ENCODE results near the gene TM9SF1. TPM values are rescaled to one million over a fixed set of nuclear protein-coding genes. Genes with fewer than 3 reads are reported as not detected.
A peak's percentile ranks its signal among the peaks of the same experiment; 100 is the strongest.

Gene TM9SF1
- total and polyA plus RNA-seq, 5 experiments from 2014 or later, result 19.4 to 29.8 (median 23.1) TPM

DNA sequence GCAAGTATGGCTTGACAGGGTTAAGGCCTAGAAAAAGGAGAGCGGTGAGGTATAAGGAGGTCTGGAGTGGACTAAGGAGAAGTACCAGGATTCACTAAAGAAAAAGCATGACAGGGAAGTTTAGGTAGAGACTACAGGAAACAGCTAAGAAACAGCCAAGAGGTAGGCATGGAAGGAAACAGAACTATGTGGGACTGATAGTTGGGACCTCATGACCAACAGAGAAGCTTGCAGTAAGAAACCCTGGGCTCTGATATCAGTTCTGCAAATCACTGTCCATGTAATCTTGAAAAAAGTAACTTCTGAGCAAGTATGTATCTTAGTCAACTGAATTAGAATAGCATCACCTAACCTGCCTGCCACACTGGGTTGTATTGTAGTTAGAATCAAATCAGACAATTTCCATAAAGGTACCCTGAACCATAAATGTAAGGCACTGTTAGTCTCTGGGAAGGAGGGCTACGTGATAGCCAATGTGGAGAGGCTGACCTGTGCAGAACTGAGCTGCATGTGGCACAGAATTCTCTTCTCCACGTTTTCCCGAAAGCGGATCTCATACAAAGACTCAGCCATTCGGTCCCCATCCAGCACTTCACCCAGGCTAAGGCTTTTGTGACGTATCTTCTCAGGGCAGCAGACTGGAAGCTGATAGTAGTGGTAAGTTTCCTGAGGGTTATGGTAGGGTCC lies 912 bp downstream of the TM9SF1 start:
- no peaks in the 10 kb centered on the region for H3K27me3 Mint-ChIP-seq
- H3K27ac Mint-ChIP-seq, result peak overlapping the region; percentile 93 to 99 (median 98)
- H3K4me1 Mint-ChIP-seq, result peaks cover 24 to 70% (median 63%) of the 10 kb centered on the region in 4 donors
- no peaks in the 10 kb centered on the region for H3K9me3 Mint-ChIP-seq
- H3K4me3 Mint-ChIP-seq, result peak overlapping the region; percentile 84 to 98 (median 93)
- ATAC-seq (no peak), DNase-seq (no peak)
- peaks cover 0 to 28% (median 7%) of the 10 kb centered on the region in 3 donors for H3K36me3 Mint-ChIP-seq
- POLR2A ChIA-PET, result interaction anchor here (0.7 to 3.5 kb wide), 15 partner anchors 19 to 236 kb away, joined by 3 to 124 read pairs (median 10); partner anchors contain the start of genes CBLN3, CHMP4A, CIDEB and DCAF11

DNA sequence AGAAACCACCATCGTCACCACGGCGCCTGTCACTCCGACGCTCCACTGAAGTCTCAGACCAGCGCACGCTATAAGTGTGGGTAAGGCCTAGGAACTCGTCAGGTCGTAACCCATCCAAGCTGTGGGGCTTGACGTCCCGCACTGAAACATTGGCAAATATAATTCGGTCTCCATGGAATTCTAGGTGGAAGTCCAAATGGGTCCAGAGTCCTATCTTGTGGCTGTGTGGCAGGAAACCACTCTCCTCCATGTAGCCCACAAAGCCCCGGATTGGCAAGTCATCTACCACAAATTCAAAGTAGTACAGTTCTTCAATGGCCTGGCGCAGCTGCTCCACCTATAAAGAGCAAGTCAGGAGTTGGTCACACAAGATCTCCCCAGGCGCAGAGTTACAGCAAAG lies 2.3 kb downstream of the TM9SF1 start:
- H3K4me1 Mint-ChIP-seq, result peaks cover 19 to 71% (median 63%) of the 10 kb centered on the region in 4 donors
- no peak for DNase-seq
- peak overlapping the region in 8 of 10 donors; percentile 29 to 92 (median 64) for H3K27ac Mint-ChIP-seq
- ATAC-seq, result no peak
- H3K27me3 Mint-ChIP-seq, result peaks cover 0 to 2% (median 0%) of the 10 kb centered on the region in 5 donors
- peaks cover 0 to 20% (median 7%) of the 10 kb centered on the region in 3 donors for H3K36me3 Mint-ChIP-seq
- peak overlapping the region in 6 of 10 donors; percentile 23 to 60 (median 40) for H3K4me3 Mint-ChIP-seq
- POLR2A ChIA-PET, result interaction anchor here (3.5 kb wide), 1 partner anchor 52 kb away, joined by 10 read pairs; the partner anchor contains the start of gene EMC9
- no peaks in the 10 kb centered on the region for H3K9me3 Mint-ChIP-seq

DNA sequence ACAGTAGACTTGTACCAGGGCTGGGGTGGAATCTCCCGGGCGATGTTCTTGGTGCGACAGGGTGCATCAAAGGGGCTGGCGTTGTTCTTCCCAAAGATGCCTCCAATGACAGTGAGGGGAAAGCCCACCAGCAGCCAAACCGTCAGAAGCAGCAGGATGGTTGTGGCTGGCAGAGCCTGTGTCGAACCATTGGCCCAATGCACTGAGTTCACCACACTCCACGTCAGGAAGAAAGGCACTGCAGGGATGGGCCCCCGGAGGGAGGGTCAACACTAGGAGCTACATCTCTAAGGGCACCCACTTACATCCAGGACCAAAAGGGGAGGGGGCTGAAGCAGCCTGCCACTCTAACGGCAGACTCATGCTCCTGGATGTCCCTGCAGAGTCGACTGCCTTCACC lies 4.8 kb downstream of the TM9SF1 start:
- POLR2A ChIA-PET, result interaction anchor here (0.7 to 4.8 kb wide), 6 partner anchors 24 to 75 kb away, joined by 6 to 36 read pairs (median 12); partner anchors contain the start of genes CHMP4A, DCAF11, IRF9 and MDP1
- peaks cover 0 to 27% (median 10%) of the 10 kb centered on the region in 3 donors for H3K36me3 Mint-ChIP-seq
- H3K27me3 Mint-ChIP-seq, result peaks cover 0 to 2% (median 0%) of the 10 kb centered on the region in 5 donors
- H3K27ac Mint-ChIP-seq, result peak overlapping the region in 7 of 10 donors; percentile 46 to 90 (median 77)
- DNase-seq (no peak), ATAC-seq (no peak)
- H3K4me1 Mint-ChIP-seq, result peaks cover 21 to 74% (median 59%) of the 10 kb centered on the region in 4 donors
- no peak overlapping the region for H3K4me3 Mint-ChIP-seq
- H3K9me3 Mint-ChIP-seq, result no peaks in the 10 kb centered on the region

DNA sequence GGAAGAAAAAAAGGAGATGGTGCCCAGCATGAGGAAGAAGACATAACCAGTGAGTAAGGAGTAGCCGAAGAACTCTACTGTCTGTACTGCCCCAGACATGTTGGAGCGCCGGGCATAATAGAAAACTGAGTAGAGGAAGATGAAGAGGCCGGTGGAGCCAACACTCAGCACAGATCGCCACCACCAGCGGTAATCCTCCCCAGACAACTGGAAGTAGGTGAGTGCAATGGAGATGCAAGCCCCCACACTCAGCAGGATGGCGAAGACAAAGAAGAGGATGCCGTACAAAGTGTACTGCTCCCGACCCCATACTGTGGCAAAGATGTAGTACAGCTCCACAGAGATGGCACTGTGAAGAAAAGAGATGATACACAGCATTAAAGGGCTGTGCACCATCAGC lies 5.8 kb downstream of the TM9SF1 start:
- peaks cover 0 to 2% (median 0%) of the 10 kb centered on the region in 5 donors for H3K27me3 Mint-ChIP-seq
- H3K27ac Mint-ChIP-seq, result peak overlapping the region; percentile 83 to 97 (median 94)
- DNase-seq, result no peak
- H3K4me1 Mint-ChIP-seq, result peaks cover 17 to 67% (median 51%) of the 10 kb centered on the region in 4 donors
- H3K36me3 Mint-ChIP-seq, result peaks cover 0 to 30% (median 10%) of the 10 kb centered on the region in 3 donors
- POLR2A ChIA-PET, result interaction anchor here (0.9 to 4.8 kb wide), 15 partner anchors 9 to 109 kb away, joined by 3 to 36 read pairs (median 7); partner anchors contain the start of genes CHMP4A, DCAF11, EMC9 and IRF9
- no peak for ATAC-seq
- no peaks in the 10 kb centered on the region for H3K9me3 Mint-ChIP-seq
- peak overlapping the region in 1 of 10 donors; percentile 38 for H3K4me3 Mint-ChIP-seq

DNA sequence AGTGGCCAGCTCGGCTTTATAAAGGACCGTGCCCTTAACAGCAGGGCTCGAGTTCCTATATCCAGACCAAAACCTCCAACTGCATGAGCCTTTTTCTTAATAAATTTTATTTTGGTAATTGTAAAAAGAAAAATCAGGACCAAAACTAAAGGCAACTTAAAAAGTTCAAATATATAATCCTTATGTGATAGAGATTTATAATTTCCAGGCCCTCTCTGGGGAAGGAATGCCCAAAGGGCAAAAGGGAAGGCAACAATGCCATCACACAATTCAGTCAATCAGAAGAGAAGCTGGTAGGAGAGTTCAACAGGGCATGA lies 6.2 kb downstream of the TM9SF1 start:
- Mint-ChIP-seq H3K27ac (peak overlapping the region; percentile 83 to 97 (median 94)), H3K4me3 (peak overlapping the region; percentile 80 to 95 (median 90)), H3K9me3 (no peaks in the 10 kb centered on the region), H3K4me1 (peaks cover 16 to 63% (median 47%) of the 10 kb centered on the region in 4 donors), H3K36me3 (peaks cover 0 to 31% (median 10%) of the 10 kb centered on the region in 3 donors), H3K27me3 (peaks cover 0 to 2% (median 0%) of the 10 kb centered on the region in 5 donors)
- POLR2A ChIA-PET, result interaction anchor here (0.6 to 4.8 kb wide), 22 partner anchors 9 to 1170 kb away, joined by 3 to 36 read pairs (median 5); partner anchors contain the start of genes CARMIL3, CBLN3, CHMP4A and DCAF11
- no peak for DNase-seq
- ATAC-seq, result no peak

DNA sequence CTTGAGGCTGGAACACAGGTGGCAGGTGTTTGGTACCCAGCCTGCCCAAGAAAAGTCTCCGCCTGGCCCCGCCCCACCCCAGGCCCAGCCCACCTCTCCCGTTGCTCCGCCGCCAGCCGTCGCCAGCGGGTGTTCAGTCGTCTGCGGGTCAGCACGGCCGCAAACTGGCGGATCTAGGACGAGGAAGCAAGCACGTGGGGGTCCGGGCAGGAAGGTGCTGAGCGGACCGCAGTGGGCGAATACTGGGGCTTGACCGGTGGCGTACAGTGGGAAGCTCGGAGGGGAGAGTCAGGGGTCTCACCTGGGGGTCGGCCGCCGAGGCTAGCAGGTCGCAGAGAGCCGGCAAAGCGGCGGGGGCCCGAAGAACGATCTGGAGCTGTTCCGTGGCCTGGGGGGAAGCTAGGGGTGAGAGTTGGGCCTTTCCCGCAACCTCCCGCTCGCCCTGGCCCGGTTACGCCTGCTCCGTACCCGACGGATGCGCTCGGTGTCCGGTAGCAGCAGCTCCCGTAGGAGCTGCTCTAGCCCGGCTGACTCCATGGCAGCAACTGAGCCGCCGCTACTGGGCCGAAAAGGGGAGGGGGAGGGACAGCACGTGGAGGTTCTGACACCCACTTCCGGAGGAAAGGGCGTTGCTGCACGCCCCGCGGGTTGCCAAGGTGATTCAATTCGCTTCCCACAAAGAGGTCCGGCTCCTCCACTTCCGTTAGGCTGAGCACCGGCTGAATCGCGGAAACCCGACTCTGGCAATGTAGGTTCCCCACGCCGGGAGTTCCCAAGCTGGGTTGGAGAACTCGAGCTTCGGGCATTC lies 6.8 kb downstream of the TM9SF1 start, which contains the start of gene IPO4:
Gene IPO4 (minus strand): TSS at position 566 of the 808 bp plus-strand sequence. CDS start 29 bp downstream, at position 537.
- Mint-ChIP-seq H3K9me3 (no peaks in the 10 kb centered on the region), H3K27ac (peak within 1 kb of the TSS; percentile 83 to 97 (median 94)), H3K36me3 (peaks cover 0 to 37% (median 10%) of the 10 kb centered on the region in 3 donors), H3K27me3 (peaks cover 0 to 2% (median 0%) of the 10 kb centered on the region in 5 donors), H3K4me3 (peak within 1 kb of the TSS; percentile 80 to 95 (median 90)), H3K4me1 (peaks cover 14 to 61% (median 44%) of the 10 kb centered on the region in 4 donors)
- peak; percentile 85 to 98 (median 94) for DNase-seq
- ATAC-seq, result peak; percentile 90 to 97
- POLR2A ChIA-PET, result interaction anchor here (0.5 to 4.8 kb wide), 24 partner anchors 8 to 1169 kb away, joined by 3 to 36 read pairs (median 4); partner anchors contain the start of genes CARMIL3, CBLN3, CHMP4A and DCAF11

DNA sequence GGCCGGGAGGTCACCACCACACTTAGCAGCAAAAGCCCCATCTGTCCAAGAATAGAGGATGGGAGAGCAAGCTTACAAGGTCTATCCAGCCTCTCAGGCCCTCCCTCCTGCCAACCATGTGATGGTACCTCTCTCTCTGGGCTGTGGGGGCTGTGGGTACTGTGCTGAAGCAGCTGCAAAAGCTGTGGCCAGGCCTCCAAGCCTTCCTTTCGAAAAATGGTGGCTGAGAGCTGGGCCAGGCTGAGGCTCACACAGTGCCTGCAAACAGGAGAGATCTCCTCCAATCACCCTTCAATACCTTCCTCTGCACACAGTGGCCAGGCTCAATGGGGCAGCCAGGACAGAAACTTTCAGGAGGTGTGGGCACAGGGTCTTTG lies 7.7 kb downstream of the TM9SF1 start:
- POLR2A ChIA-PET, result interaction anchor here (1.1 to 4.8 kb wide), 8 partner anchors 8 to 113 kb away, joined by 3 to 27 read pairs (median 10); partner anchors contain the start of genes CHMP4A, DHRS1, IRF9 and NOP9
- H3K27ac Mint-ChIP-seq, result peak overlapping the region in 9 of 10 donors; percentile 83 to 97 (median 94)
- peaks cover 0 to 38% (median 7%) of the 10 kb centered on the region in 3 donors for H3K36me3 Mint-ChIP-seq
- ATAC-seq (no peak), DNase-seq (no peak)
- no peaks in the 10 kb centered on the region for H3K9me3 Mint-ChIP-seq
- peaks cover 14 to 52% (median 38%) of the 10 kb centered on the region in 4 donors for H3K4me1 Mint-ChIP-seq
- peaks cover 0 to 2% (median 0%) of the 10 kb centered on the region in 5 donors for H3K27me3 Mint-ChIP-seq
- peak overlapping the region; percentile 80 to 95 (median 90) for H3K4me3 Mint-ChIP-seq

DNA sequence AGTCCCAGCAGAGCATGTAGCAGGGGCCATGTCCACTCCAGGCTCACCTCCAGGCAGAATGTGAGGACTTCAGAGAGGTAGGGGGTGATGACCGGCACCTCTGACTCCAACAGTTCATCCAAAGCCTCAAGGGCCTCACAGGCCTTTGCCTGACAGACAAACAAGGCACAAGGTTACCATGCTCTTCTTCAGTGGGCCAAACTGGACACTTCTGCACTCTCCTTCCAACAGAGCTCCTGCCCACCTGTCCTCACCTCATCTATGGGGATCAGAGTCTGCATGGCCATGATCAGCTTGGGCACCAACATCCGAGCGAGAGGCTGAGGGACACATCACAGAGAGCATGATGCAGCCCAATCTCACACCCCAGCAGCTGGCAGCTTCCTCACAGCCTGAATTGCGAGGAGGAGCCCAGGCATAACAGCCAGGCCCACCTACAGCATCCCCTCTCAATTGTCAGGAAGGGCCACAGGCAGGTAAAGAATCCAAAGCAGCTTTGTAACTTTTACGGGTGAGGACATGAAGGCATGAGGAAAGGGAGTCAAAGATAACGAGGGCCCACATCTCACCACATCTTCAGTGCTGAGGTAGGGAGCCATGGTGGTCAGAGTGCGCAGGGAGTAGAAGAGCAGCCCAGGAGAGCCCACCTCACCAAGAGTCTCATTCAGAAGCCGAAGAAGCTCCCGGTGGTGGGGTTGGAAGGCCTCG lies 8.3 kb downstream of the TM9SF1 start:
- DNase-seq, result no peak
- no peak for ATAC-seq
- Mint-ChIP-seq H3K4me1 (peaks cover 12 to 47% (median 33%) of the 10 kb centered on the region in 4 donors), H3K4me3 (peak overlapping the region; percentile 40 to 94 (median 76)), H3K9me3 (no peaks in the 10 kb centered on the region), H3K27me3 (peaks cover 0 to 2% (median 0%) of the 10 kb centered on the region in 5 donors), H3K27ac (peak overlapping the region in 8 of 10 donors; percentile 34 to 91 (median 69)), H3K36me3 (peaks cover 0 to 38% (median 6%) of the 10 kb centered on the region in 3 donors)
- POLR2A ChIA-PET, result interaction anchor here (0.8 to 4.8 kb wide), 9 partner anchors 9 to 255 kb away, joined by 3 to 27 read pairs (median 9); partner anchors contain the start of genes CHMP4A, DHRS1, IRF9 and NOP9

DNA sequence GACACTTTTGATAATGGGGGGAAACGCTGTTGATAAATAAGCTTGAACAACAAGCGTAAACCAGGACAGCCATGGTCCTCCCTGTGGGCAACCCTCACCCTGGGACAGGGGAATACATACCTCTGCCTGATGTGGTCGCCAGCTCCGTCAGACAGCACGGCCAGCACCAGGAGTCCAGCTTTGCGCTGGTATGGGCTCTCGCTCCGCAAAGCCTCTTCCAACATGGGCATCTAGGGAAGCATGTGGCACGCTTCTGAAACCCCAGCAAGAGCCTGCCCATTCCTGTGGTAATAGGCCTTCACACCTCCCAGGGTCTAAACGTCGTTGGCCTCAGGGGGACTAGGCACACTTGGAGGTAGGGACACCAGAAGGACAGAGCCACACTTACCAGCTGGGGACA lies 9.5 kb downstream of the TM9SF1 start:
- H3K27ac Mint-ChIP-seq, result peak overlapping the region in 2 of 10 donors; percentile 3 to 69
- H3K4me1 Mint-ChIP-seq, result peaks cover 13 to 39% (median 30%) of the 10 kb centered on the region in 4 donors
- peaks cover 0 to 36% (median 6%) of the 10 kb centered on the region in 3 donors for H3K36me3 Mint-ChIP-seq

DNA sequence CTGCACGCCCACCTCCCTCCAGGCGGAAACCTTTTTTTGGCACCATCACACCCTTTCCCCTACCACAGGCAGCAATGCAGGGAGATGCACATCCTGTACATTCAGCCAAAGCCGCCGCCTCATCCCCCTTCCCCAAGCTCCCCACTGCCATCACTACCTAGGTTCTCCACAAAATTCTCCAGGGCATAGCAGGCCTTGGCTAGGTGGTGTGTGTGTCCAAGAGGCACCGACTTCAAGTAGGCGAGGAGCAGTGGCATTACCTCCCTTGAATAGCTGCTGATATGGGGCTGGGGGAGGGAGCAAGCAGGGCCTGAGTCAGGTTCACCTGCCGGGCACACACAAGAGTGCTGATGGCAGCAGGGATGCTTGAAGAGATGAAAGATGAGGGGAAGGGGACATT lies 10.2 kb downstream of the TM9SF1 start:
- peaks cover 0 to 42% (median 3%) of the 10 kb centered on the region in 3 donors for H3K36me3 Mint-ChIP-seq
- H3K4me1 Mint-ChIP-seq, result peaks cover 13 to 34% (median 29%) of the 10 kb centered on the region in 4 donors
- no peaks in the 10 kb centered on the region for H3K9me3 Mint-ChIP-seq
- DNase-seq, result no peak
- ATAC-seq, result no peak
- H3K27ac Mint-ChIP-seq, result peak overlapping the region in 2 of 10 donors; percentile 11 to 31
- H3K4me3 Mint-ChIP-seq, result no peak overlapping the region
- POLR2A ChIA-PET, result interaction anchor here (1.2 to 2.9 kb wide), 5 partner anchors 10 to 86 kb away, joined by 3 to 12 read pairs (median 6); partner anchors contain the start of genes CHMP4A, DCAF11, IRF9 and RABGGTA
- peaks cover 0 to 2% (median 0%) of the 10 kb centered on the region in 5 donors for H3K27me3 Mint-ChIP-seq

More for the DNA sequence above, 9.5 kb downstream of the TM9SF1 start:
- Mint-ChIP-seq H3K27me3 (peaks cover 0 to 2% (median 0%) of the 10 kb centered on the region in 5 donors), H3K4me3 (peak overlapping the region in 1 of 10 donors; percentile 62), H3K9me3 (no peaks in the 10 kb centered on the region)
- DNase-seq (no peak), ATAC-seq (no peak)
- POLR2A ChIA-PET, result interaction anchor here (0.8 to 4.8 kb wide), 8 partner anchors 10 to 85 kb away, joined by 3 to 18 read pairs (median 6); partner anchors contain the start of genes CHMP4A, DCAF11, IRF9 and RABGGTA

Data from naive thymus-derived CD8-positive, alpha-beta T cell (primary cell).